ENCODE measurements around the gene CRYBG1. TPM values are rescaled to one million over a fixed set of nuclear protein-coding genes. Genes with fewer than 3 reads are reported as not detected.
A peak's percentile ranks its signal among the peaks of the same experiment; 100 is the strongest.

CRYBG1 gene
- total RNA-seq, 2 experiments from 2014 or later: 20.8 to 21.1 TPM

DNA sequence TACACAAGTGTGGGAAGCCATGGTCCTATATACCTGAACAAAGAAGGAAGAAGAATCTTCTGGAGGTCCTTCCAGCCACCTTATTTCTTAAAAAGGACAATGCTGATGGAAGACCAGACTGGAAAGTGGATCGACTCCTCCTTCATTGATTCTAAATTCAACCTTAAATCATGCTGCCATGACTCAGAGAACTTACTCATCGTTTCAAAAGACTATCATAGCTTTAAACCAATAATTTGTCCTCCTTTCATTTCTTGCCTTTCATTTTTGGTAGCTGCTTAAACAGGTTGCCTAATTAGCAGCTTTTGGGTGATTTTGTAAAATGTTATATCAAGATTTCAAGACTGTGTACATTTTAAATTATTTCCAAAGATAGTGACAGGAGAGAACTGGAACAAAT lies 208.0 kb downstream of the CRYBG1 start:
- intact Hi-C loops (cut with micrococcal nuclease): no loop called here
- TF ChIP-seq, protein P1, sequence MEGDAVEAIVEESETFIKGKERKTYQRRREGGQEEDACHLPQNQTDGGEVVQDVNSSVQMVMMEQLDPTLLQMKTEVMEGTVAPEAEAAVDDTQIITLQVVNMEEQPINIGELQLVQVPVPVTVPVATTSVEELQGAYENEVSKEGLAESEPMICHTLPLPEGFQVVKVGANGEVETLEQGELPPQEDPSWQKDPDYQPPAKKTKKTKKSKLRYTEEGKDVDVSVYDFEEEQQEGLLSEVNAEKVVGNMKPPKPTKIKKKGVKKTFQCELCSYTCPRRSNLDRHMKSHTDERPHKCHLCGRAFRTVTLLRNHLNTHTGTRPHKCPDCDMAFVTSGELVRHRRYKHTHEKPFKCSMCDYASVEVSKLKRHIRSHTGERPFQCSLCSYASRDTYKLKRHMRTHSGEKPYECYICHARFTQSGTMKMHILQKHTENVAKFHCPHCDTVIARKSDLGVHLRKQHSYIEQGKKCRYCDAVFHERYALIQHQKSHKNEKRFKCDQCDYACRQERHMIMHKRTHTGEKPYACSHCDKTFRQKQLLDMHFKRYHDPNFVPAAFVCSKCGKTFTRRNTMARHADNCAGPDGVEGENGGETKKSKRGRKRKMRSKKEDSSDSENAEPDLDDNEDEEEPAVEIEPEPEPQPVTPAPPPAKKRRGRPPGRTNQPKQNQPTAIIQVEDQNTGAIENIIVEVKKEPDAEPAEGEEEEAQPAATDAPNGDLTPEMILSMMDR (IDR thresholded peaks at IDR 0.05): no peak
- no peaks in the 10 kb centered on the region for H3K9me3 Mint-ChIP-seq
- ChIA-PET CTCF (interaction anchor here (1.1 to 17.9 kb wide), 3 partner anchors 58 to 229 kb away, joined by 4 to 423 read pairs (median 136); no protein-coding TSS in a partner anchor), POLR2A (interaction anchor here (1.3 kb wide), 1 partner anchor 58 kb away, joined by 3 read pairs; no protein-coding TSS in a partner anchor)
- H3K27ac Mint-ChIP-seq: peak overlapping the region; percentile 44
- no peaks in the 10 kb centered on the region for H3K27me3 Mint-ChIP-seq
- DNase-seq (no peak), ATAC-seq (no peak)
- no peak overlapping the region for H3K4me3 Mint-ChIP-seq
- peaks cover 3% of the 10 kb centered on the region for H3K36me3 Mint-ChIP-seq (ENCODE audit: low read depth)
- H3K4me1 Mint-ChIP-seq (ENCODE audit: low read depth): peaks cover 5% of the 10 kb centered on the region

DNA sequence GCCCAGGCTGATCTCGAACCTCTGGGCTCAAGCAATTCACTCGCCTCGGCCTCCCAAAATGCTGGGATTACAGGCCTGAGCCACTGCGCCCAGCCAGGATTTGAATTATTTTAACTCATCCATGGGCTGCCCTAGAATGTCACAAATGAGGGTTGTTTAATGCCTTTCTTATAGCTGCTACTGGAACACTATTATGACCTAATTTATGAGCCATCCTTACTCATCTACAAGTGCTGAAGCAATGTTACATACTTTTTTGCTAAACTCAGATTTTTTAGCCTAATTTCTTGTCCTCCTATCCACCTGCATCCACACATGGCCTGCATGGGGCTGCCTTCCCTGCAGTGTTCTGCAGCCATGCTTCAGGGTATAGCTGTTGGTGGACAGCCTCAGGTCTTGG lies 208.9 kb downstream of the CRYBG1 start:
- POLR2A ChIA-PET: interaction anchor here (1.3 kb wide), 1 partner anchor 59 kb away, joined by 3 read pairs; no protein-coding TSS in a partner anchor

DNA sequence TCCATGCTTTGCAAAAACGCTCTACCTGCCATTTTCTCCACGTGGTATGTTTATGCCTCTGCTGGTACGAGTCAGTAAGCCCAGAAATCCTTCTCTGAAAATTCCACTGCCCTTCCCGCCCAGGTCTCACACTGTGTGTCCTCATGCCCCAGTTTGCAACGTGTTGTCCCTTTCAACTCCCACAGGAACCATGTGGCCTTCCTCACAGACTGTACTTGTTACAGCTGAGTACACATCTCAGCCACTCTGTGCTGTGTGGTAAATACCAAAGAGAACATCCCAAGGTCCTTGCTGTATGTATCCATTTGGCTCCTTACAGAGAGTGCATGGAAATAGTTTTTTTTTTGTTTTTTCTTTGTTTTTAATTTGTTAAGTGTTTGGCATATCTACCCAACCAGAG lies 211.9 kb downstream of the CRYBG1 start:
- intact Hi-C loops (cut with micrococcal nuclease): no loop called here
- H3K4me1 Mint-ChIP-seq (ENCODE audit: low read depth): peaks cover 10% of the 10 kb centered on the region
- no peak for ATAC-seq
- DNase-seq: no peak
- POLR2A ChIA-PET: interaction anchor here (1.2 kb wide), 1 partner anchor 106 kb away, joined by 3 read pairs; no protein-coding TSS in a partner anchor
- CTCF ChIA-PET: interaction anchor here (1.0 to 17.9 kb wide), 6 partner anchors 9 to 407 kb away, joined by 3 to 423 read pairs (median 4); no protein-coding TSS in a partner anchor
- no peak overlapping the region for H3K27ac Mint-ChIP-seq
- H3K9me3 Mint-ChIP-seq: no peaks in the 10 kb centered on the region
- H3K27me3 Mint-ChIP-seq: no peaks in the 10 kb centered on the region
- TF ChIP-seq, protein P1 (IDR thresholded peaks at IDR 0.05): no peak
- H3K36me3 Mint-ChIP-seq (ENCODE audit: low read depth): peaks cover 2% of the 10 kb centered on the region
- no peak overlapping the region for H3K4me3 Mint-ChIP-seq

More for the DNA sequence above, 208.9 kb downstream of the CRYBG1 start:
- TF ChIP-seq, protein P1 (IDR thresholded peaks at IDR 0.05): no peak
- peaks cover 5% of the 10 kb centered on the region for H3K4me1 Mint-ChIP-seq (ENCODE audit: low read depth)
- no peaks in the 10 kb centered on the region for H3K27me3 Mint-ChIP-seq
- ATAC-seq: no peak
- no peak overlapping the region for H3K27ac Mint-ChIP-seq
- CTCF ChIA-PET: interaction anchor here (0.9 to 17.9 kb wide), 6 partner anchors 11 to 411 kb away, joined by 3 to 423 read pairs (median 4); no protein-coding TSS in a partner anchor
- H3K4me3 Mint-ChIP-seq: no peak overlapping the region
- intact Hi-C loops (cut with micrococcal nuclease): no loop called here
- DNase-seq: no peak
- no peaks in the 10 kb centered on the region for H3K9me3 Mint-ChIP-seq
- peaks cover 2% of the 10 kb centered on the region for H3K36me3 Mint-ChIP-seq (ENCODE audit: low read depth)

- TF ChIP-seq, protein P1 (IDR thresholded peaks at IDR 0.05): no peak
- intact Hi-C loops (cut with micrococcal nuclease): no loop called here
- H3K27ac Mint-ChIP-seq: no peak overlapping the region
- DNase-seq (no peak), ATAC-seq (no peak)
- H3K36me3 Mint-ChIP-seq (ENCODE audit: low read depth): peaks cover 2% of the 10 kb centered on the region
- ChIA-PET POLR2A (interaction anchor here (1.2 kb wide), 1 partner anchor 106 kb away, joined by 3 read pairs; no protein-coding TSS in a partner anchor), CTCF (interaction anchor here (0.7 to 17.9 kb wide), 8 partner anchors 10 to 406 kb away, joined by 3 to 423 read pairs (median 4); no protein-coding TSS in a partner anchor)
- no peaks in the 10 kb centered on the region for H3K27me3 Mint-ChIP-seq
- peaks cover 10% of the 10 kb centered on the region for H3K4me1 Mint-ChIP-seq (ENCODE audit: low read depth)
- H3K4me3 Mint-ChIP-seq: no peak overlapping the region
- no peaks in the 10 kb centered on the region for H3K9me3 Mint-ChIP-seq
These were observed 212.5 kb downstream of the CRYBG1 start for GRCh38 chr6:106572875-106573585.

Data from activated CD8-positive, alpha-beta T cell treated with anti-CD3 and anti-CD28 coated beads for 36 hours (primary cell).